GM23338 (cell line): Measurements from ENCODE around the gene CX3CL1. TPM values are rescaled to one million over a fixed set of nuclear protein-coding genes. Genes with fewer than 3 reads are reported as not detected.

Experiments used
- ATAC-seq: fragments of 200-7000 bp; cut with Tn5 transposase; 3 replicates; pipeline ENCODE4 v1.9.1; 2020
- DNase-seq: peaks from one replicate; pipeline ENCODE4 v3.0.0-alpha.2; 2015; ENCODE audit warnings: low spot score
- H2AFZ ChIP-seq: fragments of 200-600 bp; sonication (generic); 2 replicates; pipeline ENCODE4 v1.8.0; 2016; ENCODE audit warnings: antibody characterized with exemption, mild to moderate bottlenecking, moderate library complexity
- H3F3A ChIP-seq: fragments of 200-600 bp; sonication (generic); replicated peaks from 2 replicates; pipeline ENCODE4 v1.8.0; 2017; ENCODE audit warnings: antibody characterized with exemption, mixed run types, low read depth
- H3K27ac ChIP-seq: fragments of 200-600 bp; sonication (generic); 2 replicates; pipeline ENCODE4 v1.6.1; 2016; ENCODE audit warnings: low read depth
- H3K27me3 ChIP-seq: fragments of 200-600 bp; sonication (generic); 2 replicates; pipeline ENCODE4 v1.8.0; 2016; ENCODE audit warnings: mild to moderate bottlenecking, mixed run types, moderate library complexity; ENCODE audit not compliant: insufficient read depth
- H3K36me3 ChIP-seq: fragments of 200-600 bp; sonication (generic); 2 replicates; pipeline ENCODE4 v1.8.0; 2016; ENCODE audit warnings: mild to moderate bottlenecking; ENCODE audit not compliant: insufficient read depth
- H3K4me1 ChIP-seq: fragments of 200-600 bp; sonication (generic); 2 replicates; pipeline ENCODE4 v1.8.0; 2016; ENCODE audit warnings: mild to moderate bottlenecking, moderate library complexity; ENCODE audit not compliant: insufficient read depth
- H3K4me2 ChIP-seq: fragments of 200-600 bp; sonication (generic); 2 replicates; pipeline ENCODE4 v1.7.1; 2017; ENCODE audit warnings: mixed run types
- H3K4me3 ChIP-seq: fragments of 200-600 bp; sonication (generic); 2 replicates; pipeline ENCODE4 v1.6.1; 2016; ENCODE audit warnings: mixed run types
- H3K79me2 ChIP-seq: fragments of 200-600 bp; sonication (generic); replicated peaks from 2 replicates; pipeline ENCODE4 v1.8.0; 2017; ENCODE audit warnings: mild to moderate bottlenecking; ENCODE audit not compliant: insufficient read depth
- H3K9me2 ChIP-seq: fragments of 200-600 bp; sonication (generic); 2 replicates; pipeline ENCODE4 v1.8.0; 2017; ENCODE audit not compliant: insufficient read depth
- H4K20me1 ChIP-seq: fragments of 200-600 bp; sonication (generic); replicated peaks from 2 replicates; pipeline ENCODE4 v1.8.0; 2017; ENCODE audit warnings: mild to moderate bottlenecking; ENCODE audit not compliant: insufficient read depth
- H3K27ac Mint-ChIP-seq: 2 replicates; pipeline ENCODE4 v1.8.0; 2020; ENCODE audit warnings: inconsistent platforms, mild to moderate bottlenecking, moderate library complexity, mixed read lengths
- H3K27me3 Mint-ChIP-seq: 3 replicates; pipeline ENCODE4 v1.8.0; 2022; ENCODE audit warnings: low read depth, mild to moderate bottlenecking, moderate library complexity, mixed read lengths, inconsistent platforms; ENCODE audit not compliant: insufficient read depth, poor library complexity
- H3K36me3 Mint-ChIP-seq: 3 replicates; pipeline ENCODE4 v1.8.0; 2021; ENCODE audit warnings: low read depth, mild to moderate bottlenecking, inconsistent platforms, moderate library complexity, mixed read lengths
- H3K4me1 Mint-ChIP-seq: 3 replicates; pipeline ENCODE4 v1.8.0; 2020; ENCODE audit warnings: mild to moderate bottlenecking, inconsistent platforms, mixed read lengths
- H3K4me3 Mint-ChIP-seq: 3 replicates; pipeline ENCODE4 v1.8.0; 2021; ENCODE audit warnings: moderate library complexity, mild to moderate bottlenecking, inconsistent platforms, mixed read lengths
- H3K9me3 Mint-ChIP-seq: 3 replicates; pipeline ENCODE4 v1.8.0; 2020; ENCODE audit warnings: moderate library complexity, mild to moderate bottlenecking, inconsistent platforms, mixed read lengths
- NANOG ChIP-seq: IDR thresholded peaks from 2 replicates; pipeline ENCODE4 v1.6.1; 2016; ENCODE audit warnings: antibody characterized with exemption, borderline replicate concordance
- ZNF114 ChIP-seq: fragments of 250-450 bp; sonication (Bioruptor Pico); IDR thresholded peaks from 2 replicates; pipeline ENCODE4 v1.5.0; 2020; ENCODE audit warnings: mild to moderate bottlenecking, moderate library complexity
- ZNF462 ChIP-seq: fragments of 250-450 bp; sonication (Bioruptor Pico); IDR thresholded peaks from 2 replicates; pipeline ENCODE4 v1.5.0; 2020; ENCODE audit warnings: mild to moderate bottlenecking, moderate library complexity
- polyA plus RNA-seq: library from polyadenylated mRNA; unstranded; fragments of >200 nt; fragmentation: Nextera tagmentation; extraction: Ambion mirVana; gene quantifications from 2 replicates; pipeline ENCODE4 v1.2.1, GENCODE V29; 2016
- total RNA-seq: library from RNA; depleted of rRNA; stranded (reverse); fragments of >200 nt; shearing (Covaris generic); gene quantifications from 2 replicates; pipeline ENCODE4 v1.2.3, GENCODE V29; 2014

CX3CL1 gene
- total and polyA plus RNA-seq, 2 experiments from 2014 or later, result 0.24 to 2.8 TPM

DNA sequence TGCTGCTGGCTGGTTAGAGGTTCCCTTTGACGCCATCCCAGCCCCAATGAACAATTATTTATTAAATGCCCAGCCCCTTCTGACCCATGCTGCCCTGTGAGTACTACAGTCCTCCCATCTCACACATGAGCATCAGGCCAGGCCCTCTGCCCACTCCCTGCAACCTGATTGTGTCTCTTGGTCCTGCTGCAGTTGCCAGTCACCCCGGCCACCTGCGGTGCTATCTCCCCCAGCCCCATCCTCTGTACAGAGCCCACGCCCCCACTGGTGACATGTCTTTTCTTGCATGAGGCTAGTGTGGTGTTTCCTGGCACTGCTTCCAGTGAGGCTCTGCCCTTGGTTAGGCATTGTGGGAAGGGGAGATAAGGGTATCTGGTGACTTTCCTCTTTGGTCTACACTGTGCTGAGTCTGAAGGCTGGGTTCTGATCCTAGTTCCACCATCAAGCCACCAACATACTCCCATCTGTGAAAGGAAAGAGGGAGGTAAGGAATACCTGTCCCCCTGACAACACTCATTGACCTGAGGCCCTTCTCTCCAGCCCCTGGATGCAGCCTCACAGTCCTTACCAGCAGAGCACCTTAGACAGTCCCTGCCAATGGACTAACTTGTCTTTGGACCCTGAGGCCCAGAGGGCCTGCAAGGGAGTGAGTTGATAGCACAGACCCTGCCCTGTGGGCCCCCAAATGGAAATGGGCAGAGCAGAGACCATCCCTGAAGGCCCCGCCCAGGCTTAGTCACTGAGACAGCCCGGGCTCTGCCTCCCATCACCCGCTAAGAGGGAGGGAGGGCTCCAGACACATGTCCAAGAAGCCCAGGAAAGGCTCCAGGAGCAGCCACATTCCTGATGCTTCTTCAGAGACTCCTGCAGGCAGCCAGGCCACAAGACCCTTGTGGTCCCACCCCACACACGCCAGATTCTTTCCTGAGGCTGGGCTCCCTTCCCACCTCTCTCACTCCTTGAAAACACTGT, 11.3 kb downstream of the CX3CL1 start:
- no peak overlapping the region; the same call in 2 of the 3 replicates for H3K4me3 Mint-ChIP-seq
- H3K27ac Mint-ChIP-seq, result no peak overlapping the region; the same call in 1 of the 2 replicates
- H3K4me1 Mint-ChIP-seq, result peaks cover 4% of the 10 kb centered on the region
- peaks cover 13% of the 10 kb centered on the region for H3K27me3 Mint-ChIP-seq
- Histone ChIP-seq H3K36me3 (no peaks in the 10 kb centered on the region), H3K9me2 (no peaks in the 10 kb centered on the region), H3K4me2 (no peak overlapping the region), H3K27ac (no peak overlapping the region), H3K79me2 (no peaks in the 10 kb centered on the region), H3K4me1 (no peaks in the 10 kb centered on the region), H4K20me1 (no peaks in the 10 kb centered on the region), H3F3A (no peaks in the 10 kb centered on the region), H3K27me3 (no peaks in the 10 kb centered on the region), H2AFZ (no peak overlapping the region), H3K4me3 (no peak overlapping the region)
- DNase-seq (no peak), ATAC-seq (0 out of 3 replicates have a peak, but pooled peaks have one; percentile 19)
- no peaks in the 10 kb centered on the region for H3K36me3 Mint-ChIP-seq
- H3K9me3 Mint-ChIP-seq, result no peaks in the 10 kb centered on the region; the same call in 2 of the 3 replicates
- TF ChIP-seq NANOG (no peak), ZNF114 (CRISPR knock-in tag) (no peak), ZNF462 (no peak)
